Fibroblast of gingiva (primary cell): ENCODE data around the gene MPHOSPH10.
A peak's percentile ranks its signal among the peaks of the same experiment; 100 is the strongest.
"Not testable (repeated sequence)": the region's sequence is repeated elsewhere in the genome, so short reads cannot be mapped to it uniquely, and the experiment has no call there.

Experiments used
- DNase-seq: peaks from one replicate; pipeline ENCODE4 v3.0.0-alpha.2; 2011; ENCODE audit warnings: low read depth

Gene MPHOSPH10, protein sequence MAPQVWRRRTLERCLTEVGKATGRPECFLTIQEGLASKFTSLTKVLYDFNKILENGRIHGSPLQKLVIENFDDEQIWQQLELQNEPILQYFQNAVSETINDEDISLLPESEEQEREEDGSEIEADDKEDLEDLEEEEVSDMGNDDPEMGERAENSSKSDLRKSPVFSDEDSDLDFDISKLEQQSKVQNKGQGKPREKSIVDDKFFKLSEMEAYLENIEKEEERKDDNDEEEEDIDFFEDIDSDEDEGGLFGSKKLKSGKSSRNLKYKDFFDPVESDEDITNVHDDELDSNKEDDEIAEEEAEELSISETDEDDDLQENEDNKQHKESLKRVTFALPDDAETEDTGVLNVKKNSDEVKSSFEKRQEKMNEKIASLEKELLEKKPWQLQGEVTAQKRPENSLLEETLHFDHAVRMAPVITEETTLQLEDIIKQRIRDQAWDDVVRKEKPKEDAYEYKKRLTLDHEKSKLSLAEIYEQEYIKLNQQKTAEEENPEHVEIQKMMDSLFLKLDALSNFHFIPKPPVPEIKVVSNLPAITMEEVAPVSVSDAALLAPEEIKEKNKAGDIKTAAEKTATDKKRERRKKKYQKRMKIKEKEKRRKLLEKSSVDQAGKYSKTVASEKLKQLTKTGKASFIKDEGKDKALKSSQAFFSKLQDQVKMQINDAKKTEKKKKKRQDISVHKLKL

DNA sequence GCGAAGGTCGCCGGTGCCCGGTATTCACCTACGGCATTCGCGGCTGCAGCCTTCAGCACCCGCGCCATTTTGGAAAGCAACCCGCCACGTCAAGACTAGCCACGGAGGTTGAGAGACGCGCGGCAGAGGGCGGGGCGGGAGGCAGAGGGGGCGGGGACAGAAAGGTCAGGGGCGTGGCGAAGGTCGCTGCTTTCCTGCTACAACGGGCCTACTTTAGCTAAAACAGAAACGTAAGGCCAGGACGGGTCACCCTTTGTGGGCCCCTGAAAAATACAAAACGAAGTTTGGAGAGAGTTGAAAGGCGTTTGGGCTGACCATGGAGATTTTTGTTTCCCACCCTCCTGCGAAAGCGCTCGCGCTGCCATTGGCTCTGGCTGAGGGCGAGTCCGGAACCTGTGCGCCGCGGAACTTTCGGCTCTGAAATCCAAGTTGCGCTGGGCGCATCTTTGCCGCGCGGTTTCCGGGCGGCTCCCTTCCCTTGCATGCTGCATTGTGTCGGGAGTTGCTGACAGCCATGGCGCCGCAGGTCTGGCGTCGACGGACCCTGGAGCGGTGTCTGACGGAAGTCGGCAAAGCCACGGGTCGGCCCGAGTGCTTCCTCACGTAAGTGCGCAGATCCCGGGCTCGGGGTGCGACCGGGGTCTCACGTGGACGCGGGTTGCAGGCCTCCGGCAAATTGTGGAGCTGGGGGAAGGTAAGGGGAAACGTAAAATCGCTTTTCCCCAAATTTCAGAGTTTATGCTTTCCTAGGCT is at the start of gene MPHOSPH10, which contains the start of gene MCEE:
Gene MPHOSPH10, plus strand, starts transcription at position 483 of the 753 bp plus-strand sequence. Its CDS starts 32 bp downstream, at position 515.
Gene MCEE, minus strand, starts transcription at position 78 of the 753 bp plus-strand sequence. Its CDS starts 10 bp downstream, at position 68.
- peak; percentile 88 for DNase-seq

DNA sequence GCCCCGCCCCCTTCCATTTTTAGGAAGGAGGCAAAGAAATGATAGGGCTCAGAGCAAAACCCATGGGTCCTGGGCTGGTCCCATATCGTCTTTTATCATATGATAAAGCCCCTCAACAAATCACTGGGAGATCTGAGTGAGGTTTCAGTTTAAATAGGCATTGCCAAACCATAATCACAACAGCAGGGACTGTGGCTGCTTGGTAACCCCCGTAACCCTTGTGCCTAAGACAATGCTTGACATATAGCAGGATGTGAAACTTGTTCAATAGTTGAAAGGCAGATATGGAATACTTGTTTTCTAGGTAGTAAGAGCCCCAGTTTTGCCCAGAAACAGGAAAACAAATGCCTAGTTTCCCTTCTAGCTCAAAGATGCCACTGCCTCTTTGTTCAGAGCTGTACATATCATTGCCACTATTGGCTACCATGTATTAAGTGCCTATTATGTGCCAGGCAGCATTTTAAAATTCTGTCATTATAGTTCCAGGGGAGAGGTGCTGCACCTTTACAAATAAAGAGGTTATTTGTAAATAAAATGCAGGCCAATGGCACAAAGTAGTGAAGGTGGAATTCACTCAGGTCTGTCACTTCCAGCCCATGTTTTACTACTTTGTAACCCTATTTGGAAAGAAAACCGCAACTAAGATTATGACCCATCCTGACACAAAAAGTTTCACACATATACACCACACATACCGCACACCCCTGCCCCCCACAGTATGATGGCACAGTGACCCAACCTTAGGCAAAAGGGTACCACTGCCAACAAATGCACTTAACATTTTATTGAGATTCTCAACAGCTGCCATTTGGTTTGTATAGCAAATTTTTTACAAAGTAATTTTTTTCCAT is 47.8 kb upstream of the MPHOSPH10 start:
- no peak for DNase-seq

DNA sequence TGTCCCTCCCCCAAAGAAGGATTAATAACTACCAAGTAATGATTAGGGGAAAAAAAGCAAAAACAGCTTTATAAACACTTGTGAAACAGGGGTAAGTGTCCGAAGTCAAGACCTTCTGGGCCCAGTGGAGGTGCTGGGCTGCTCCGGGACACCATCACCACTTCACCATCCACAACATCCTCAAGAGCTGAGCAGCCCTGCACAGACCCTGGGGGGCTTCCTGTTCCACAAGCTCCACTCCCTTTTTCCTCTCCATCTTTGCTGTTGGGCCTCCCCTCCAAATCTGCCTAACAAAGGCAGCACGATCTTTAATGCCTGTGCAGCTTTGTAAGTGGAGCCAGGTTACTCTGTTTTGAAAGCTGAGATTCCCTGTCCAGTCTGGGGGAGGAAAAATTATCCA is 47.1 kb upstream of the MPHOSPH10 start:
- not testable (repeated sequence) for DNase-seq

DNA sequence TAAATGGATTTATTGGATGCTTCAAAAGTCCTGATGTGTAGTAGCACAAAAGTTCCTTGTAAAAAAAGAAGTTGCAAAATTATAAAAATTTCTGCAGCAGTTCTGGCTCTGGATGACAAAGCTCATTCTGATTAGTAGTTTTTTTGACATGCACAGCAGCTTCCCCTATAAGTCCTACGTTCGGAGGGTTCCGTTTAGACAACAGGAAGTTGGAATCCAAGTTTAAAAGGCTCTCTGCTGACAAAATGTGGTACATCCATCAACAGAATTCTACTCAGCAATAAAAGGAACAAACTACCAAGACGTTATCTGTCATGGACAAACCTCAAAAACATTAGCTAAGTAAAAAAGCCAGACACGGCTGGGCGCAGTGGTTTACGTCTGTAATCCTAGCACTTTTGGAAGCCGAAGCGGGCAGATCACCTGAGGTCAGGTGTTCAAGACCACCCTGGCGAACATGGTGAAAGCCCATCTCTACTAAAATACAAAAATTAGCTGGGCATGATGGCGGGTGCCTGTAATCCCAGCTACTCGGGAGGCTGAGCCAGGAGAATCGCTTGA is 46.6 kb upstream of the MPHOSPH10 start:
- DNase-seq, result not testable (repeated sequence)

DNA sequence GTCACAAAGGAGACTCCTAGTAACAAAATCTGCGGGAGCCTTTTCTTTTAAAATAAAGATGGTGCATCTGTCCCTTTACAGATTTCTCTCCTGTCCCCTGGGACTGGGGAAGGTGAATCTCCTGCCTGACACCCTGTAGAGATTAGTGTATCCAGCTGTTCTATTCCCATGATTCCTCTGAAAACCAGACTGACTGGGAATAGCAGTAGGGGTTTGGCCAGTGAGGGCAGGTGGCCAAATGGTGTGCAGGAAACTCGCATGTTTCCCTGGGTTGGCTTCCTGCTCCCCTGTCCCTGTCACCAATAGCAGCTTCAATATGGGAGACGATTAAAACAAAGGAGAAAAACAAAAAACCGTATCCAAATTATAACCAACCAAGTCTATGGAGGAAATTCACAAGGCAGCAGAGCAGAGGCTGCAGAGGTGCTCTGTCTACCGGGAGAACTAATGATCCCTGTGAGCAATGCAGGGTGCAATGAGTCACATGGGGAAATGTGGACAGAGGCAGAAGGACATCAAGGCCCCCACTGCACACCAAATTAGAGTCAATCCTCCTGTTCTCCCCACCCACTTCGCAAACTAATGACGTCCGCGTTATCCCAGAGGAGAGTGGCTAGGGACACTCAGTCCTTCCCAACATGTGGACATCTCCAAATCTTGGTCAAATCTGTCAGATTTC is 45.0 kb upstream of the MPHOSPH10 start:
- DNase-seq, result not testable (repeated sequence)

DNA sequence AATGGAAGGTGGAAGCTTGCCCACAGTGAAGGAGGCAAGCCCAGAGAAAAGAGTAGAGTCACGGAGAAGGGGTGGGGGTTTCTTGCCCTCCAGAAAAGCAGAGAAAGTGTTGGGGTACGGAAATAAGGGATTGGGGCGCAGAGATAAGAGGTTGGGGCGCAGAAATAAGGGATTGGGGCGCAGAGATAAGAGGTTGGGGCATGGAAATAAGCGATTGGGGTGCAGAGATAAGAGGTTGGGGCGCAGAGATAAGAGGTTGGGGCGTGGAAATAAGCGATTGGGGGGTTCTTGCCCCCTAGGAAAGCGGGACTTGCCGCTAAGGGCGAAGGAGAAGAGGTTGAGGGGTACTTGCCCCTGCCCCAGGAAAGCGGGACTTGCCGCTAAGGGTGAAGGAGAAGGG is 41.0 kb upstream of the MPHOSPH10 start:
- DNase-seq, result not testable (repeated sequence)

DNA sequence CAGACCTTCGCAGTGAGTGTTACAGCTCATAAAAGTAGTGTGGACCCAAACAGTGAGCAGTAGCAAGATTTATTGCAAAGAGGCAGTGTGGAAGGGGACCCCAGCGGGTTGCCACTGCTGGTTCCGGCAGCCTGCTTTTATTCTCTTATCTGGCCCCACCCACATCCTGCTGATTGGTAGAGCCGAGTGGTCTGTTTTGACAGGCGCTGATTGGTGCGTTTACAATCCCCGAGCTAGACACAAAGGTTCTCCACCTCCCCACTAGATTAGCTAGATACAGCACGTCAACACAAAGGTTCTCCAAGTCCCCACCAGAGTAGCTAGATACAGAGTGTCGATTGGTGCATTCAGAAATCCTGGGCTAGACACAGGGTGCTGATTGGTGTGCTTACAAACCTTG is 38.6 kb upstream of the MPHOSPH10 start:
- DNase-seq, result not testable (repeated sequence)

DNA sequence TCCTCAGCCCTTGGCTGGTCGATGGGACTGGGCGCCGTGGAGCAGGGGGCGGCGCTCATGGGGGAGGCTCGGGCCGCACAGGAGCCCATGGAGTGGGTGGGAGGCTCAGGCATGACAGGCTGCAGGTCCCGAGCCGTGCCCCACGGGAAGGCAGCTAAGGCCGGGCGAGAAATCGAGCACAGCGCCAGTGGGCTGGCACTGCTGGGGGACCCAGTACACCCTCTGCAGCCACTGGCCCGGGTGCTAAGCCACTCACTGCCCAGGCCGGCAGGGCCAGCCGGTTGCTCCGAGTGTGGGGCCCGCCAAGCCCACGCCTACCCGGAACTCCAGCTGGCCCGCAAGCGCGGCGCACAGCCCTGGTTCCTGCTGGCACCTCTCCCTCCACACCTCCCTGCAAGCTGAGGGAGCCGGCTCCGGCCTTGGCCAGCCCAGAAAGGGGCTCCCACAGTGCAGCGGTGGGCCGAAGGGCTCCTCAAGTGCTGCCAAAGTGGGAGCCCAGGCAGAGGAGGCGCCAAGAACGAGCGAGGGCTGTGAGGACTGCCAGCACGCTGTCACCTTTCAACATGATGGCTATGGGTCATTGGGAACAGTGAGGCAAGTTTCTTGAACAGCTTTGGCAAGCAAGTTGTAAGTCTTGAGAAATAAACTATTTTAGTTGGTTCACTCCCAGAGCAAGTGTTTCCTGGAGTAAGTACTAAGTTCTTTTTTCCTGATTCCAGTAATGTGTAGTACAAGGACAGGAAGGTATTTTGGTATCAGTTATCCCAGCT is 37.8 kb upstream of the MPHOSPH10 start:
- DNase-seq, result peak; percentile 10

DNA sequence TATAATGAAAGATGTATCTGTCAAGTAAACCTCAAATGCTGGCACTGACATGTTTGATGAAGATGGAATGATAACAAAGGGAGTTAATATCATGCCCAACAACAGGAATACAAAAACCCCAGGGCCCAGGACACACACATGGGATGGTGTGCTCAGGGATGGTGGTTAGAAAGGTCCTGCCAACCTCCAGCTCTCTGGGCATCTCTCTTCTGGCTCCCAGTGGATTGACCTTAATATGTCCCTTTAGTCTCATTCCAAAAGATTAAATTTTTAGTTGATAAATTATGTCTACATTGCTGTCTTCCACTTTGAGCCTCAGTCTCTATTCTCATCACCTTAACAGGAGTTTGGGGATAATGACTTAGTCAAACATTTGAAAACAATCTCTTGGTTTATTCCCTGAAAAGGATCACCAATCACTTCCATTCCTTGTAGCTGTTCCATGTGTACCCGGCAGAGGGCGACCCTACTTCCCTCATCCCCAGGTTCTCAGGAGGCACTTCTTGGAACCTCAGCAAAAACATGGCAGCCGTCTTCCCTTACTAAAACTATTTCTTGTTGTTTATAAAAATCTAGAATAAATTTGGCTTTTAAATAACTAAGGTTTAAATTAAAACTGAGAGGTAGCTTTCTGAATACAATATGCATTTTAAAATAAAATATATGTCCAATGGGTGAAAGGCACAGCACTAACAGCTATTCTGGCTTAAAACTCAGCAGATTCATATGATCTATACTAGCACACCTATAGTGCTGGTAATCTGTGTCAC is 30.1 kb upstream of the MPHOSPH10 start:
- DNase-seq, result peak; percentile 45

DNA sequence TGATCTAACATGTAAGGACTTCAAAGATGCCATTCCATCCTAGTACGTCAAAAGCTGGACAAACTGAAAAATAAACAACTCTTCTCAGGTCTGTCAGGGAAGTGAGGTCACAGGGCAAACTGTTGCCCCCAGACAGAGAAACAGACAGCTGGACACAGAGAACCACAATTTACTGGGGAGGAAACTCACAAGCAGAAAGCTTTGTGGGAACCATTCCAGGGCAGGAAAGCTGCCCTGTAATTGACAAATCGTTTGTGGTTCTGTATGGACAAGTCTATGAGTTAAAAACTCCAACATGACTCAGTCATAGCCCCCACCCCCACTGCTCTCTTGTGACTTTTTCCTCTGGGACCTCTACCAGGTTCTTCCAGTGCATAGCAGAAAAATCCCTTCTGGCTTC is 28.8 kb upstream of the MPHOSPH10 start:
- DNase-seq, result peak; percentile 29

DNA sequence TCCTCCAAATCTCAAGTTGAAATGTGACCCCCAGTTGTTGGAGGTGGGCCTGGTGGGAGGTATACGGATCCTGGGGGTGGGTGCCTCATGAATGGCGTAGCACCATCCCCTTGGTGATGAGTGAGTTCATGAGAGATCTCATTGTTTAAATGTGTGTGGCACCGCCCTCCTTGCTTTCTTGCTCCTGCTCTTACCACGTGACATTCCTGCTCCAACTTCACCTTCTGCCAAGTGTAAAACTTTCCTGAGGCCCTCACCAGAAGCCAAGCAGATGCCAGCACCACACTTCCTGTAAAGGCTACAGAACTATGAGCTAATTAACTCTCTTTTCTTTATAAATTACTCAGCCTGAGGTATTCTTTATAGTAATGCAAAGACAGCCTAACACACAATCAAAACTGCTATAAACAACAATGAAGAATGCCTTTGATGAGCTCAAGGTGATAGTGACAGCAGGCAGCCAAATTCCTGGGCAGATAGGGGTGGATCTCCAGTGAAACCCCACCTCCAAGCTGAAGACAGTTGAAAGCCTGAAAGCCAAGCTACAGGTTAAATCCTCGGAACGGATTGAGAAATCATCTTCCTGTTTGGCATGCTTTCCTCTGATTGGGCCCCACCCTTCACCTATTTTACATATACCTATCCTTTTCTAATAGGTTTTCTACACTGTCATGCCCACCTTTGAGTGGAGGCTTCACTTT is 27.3 kb upstream of the MPHOSPH10 start:
- DNase-seq, result no peak

DNA sequence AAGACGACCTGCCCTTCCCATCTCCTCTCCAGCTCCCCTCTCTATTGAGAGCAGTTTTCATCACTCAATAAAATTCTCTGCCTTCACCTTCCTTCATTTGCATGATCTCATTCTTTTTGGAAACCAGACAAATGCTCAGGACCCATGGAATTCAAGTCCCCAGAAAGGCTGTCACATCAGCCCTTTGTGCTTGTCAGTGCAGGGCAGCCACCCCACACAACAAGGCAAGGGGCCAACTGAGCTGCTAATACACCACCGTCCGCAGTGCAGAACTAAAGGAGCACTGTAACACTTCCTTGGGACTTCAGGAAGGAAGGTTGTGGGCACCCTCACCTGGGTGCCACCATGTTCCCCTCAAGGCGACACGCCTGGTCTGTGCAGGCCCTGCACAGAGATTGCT is 26.6 kb upstream of the MPHOSPH10 start:
- DNase-seq, result no peak

DNA sequence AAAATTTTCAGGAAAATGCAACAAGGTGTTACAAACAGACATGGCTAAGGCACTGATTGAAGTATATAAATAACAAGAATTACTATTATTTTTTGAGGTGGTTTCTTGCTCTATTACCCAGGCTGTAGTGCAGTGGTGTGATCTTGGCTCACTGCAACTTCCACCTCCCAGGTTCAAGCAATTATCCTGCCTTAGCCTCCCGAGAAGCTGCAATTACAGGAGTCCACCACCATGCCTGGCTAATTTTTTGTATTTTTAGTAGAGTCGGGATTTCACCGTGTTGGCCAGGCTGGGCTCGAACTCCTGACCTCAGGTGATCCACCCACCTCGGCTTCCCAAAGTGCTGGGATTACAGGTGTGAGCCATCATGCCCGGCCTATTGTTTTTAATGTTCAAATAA is 24.0 kb upstream of the MPHOSPH10 start:
- DNase-seq, result not testable (repeated sequence)

DNA sequence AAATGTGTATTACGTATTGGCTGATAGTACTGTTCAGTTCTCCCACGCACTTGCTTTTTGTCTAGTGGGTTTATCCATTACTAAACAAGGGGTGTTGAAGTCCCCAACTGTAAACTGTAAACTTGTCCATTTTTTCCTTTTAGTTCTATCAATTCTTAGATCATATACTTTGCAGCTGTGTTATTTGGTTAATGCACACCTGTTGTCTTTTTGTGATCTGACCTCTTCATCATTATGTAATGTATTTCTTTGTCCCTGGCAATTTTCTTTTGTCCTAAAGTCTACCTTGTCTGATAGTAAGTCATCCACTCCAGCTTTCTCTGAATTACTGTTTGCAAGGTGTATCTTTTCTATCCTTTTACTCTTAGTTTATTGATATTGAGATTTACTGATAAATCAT is 22.3 kb upstream of the MPHOSPH10 start:
- DNase-seq, result no peak

DNA sequence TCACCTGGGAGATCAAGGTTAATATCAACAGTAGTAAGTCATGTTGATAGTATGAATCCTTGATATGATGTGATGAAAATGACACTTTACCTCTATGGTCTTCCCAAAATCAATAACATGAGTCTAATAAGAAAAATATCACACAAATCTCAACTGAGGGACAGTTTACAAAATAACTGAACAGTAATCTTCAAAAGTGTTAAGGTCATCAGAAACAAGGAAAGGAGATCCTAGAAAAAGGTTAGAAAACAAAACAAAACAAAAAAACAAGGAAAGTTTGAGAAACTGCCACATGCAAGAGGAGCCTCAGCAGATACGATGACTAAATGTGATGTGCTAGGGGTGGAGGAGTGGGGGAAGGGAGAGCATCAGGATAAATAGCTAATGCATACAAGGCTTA is 16.6 kb upstream of the MPHOSPH10 start:
- no peak for DNase-seq

DNA sequence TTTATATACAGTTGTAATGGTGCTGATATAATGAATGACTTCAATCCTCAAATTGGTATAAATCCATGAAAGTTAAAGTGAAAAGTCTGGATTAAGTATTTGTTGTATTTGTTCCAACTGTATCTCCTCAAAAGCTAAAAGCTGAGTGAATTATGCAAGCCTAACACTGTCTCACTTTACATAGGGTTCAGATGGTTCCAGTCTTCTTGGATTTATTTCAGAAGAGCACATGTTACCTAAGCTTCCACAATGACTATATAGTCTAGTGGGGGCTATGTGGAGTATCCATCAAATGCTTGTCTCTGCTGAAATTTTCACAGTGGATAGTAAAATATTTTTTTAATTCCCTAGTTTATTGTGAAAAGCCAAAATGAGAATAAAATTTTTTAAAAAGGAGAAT is 13.4 kb upstream of the MPHOSPH10 start:
- DNase-seq, result peak; percentile 32

DNA sequence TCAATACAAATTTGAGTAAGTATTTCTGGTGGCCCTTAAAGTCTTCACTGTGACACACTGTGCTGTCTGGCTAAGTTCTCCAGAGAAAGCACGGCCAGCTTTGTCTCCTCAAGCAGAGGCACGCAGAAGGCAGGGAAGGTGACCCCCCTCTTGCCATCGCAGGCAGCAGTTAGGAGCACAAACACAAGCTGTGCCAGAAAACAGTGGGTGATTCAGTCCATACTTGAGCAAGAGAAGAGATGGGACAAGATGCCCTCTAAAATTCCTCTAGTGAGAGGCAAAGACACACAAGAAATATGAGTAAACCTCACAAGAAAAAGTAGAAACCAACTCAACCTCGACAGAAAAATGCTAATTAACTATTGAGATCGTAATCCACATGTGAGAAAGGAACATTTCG is 10.2 kb upstream of the MPHOSPH10 start:
- peak; percentile 24 for DNase-seq

DNA sequence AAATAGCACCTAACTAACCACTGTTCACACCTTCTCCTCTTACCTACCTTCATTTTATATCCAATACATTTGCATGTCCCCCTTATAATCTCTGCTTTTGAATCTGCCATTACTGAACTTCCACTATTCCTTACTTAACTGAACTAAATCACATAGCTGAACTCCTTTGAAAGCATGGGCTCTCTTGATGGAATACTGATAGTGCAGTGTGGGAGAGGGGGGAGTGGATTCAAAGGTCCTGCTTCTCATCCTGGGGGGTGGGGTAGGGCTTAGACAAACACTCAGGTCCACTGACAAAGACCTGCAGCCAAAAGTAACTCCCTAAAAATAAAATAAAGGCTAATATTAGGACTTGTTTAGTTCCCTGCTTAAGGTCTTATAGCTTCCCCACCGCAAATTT is 9.0 kb upstream of the MPHOSPH10 start:
- DNase-seq, result no peak
